Heart right ventricle (tissue), 16 donors: ENCODE data around the gene NF1. TPM values are rescaled to one million over a fixed set of nuclear protein-coding genes. Genes with fewer than 3 reads are reported as not detected.
"Not testable (repeated sequence)": the region's sequence is repeated elsewhere in the genome, so short reads cannot be mapped to it uniquely, and the experiment has no call there.

Experiments
- ATAC-seq, 8 donors: fragments of 200-7000 bp; cut with Tn5 transposase; one replicate each; pipeline ENCODE4 v1.9.1; 2020; ENCODE audit warnings: mild to moderate bottlenecking in 8 of 8, moderate library complexity in 8 of 8, moderate number of reproducible peaks in 1 of 8
- DNase-seq, 2 donors: peaks; one replicate each; pipeline ENCODE4 v3.0.0-alpha.2; 2020
- H3K27ac ChIP-seq, 10 donors: fragments of 200-600 bp; sonication (generic) in 2 of 10; one replicate each; pipeline versions ENCODE4 v1.5.0 to v1.8.0; 2020 to 2022; ENCODE audit warnings: mild to moderate bottlenecking in 3 of 10
- H3K27me3 ChIP-seq, 7 donors: fragments of 200-600 bp; one replicate each; pipeline ENCODE4 v1.8.0; 2021 to 2022; ENCODE audit warnings: mild to moderate bottlenecking in 2 of 7
- H3K36me3 ChIP-seq, 9 donors: fragments of 200-600 bp; sonication (generic) in 1 of 9; one replicate each; pipeline versions ENCODE4 v1.5.0 to v1.8.0; 2020 to 2022; ENCODE audit warnings: mild to moderate bottlenecking in 2 of 9
- H3K4me1 ChIP-seq, 9 donors: fragments of 200-600 bp; sonication (generic) in 1 of 9; one replicate each; pipeline versions ENCODE4 v1.5.0 to v1.8.0; 2020 to 2022; ENCODE audit warnings: mild to moderate bottlenecking in 4 of 9
- H3K4me3 ChIP-seq, 10 donors: fragments of 200-600 bp; sonication (generic) in 2 of 10; one replicate each; pipeline versions ENCODE4 v1.5.0 to v1.8.0; 2020 to 2022; ENCODE audit warnings: mild to moderate bottlenecking in 7 of 10, moderate library complexity in 2 of 10
- H3K9me3 ChIP-seq, 11 donors: fragments of 200-600 bp in 10 of 11; sonication (generic) in 2 of 11; one replicate each; pipeline versions ENCODE4 v1.5.0 to v1.8.0; 2013 to 2022; ENCODE audit warnings: mild to moderate bottlenecking in 2 of 11, control low read depth in 1 of 11, moderate library complexity in 1 of 11
- CTCF ChIP-seq, 9 donors: fragments of 200-600 bp; sonication (generic) in 2 of 9; IDR thresholded peaks; one replicate each; pipeline versions ENCODE4 v1.5.0 to v1.8.0; 2021 to 2022; ENCODE audit warnings: antibody characterized with exemption in 9 of 9, mild to moderate bottlenecking in 5 of 9, moderate library complexity in 1 of 9
- WGBS, 2 donors: extraction: QIAGEN DNeasy Blood & Tissue Kit; methylation state at CpG; one replicate each; pipeline ENCODE4 v1.1.7; 2013; ENCODE audit warnings: inconsistent platforms in 1 of 2; 5-methylcytosine and 5-hydroxymethylcytosine counted together
- intact Hi-C, 10 donors: fragments of 100-400 bp; cut with DNase I; formaldehyde crosslinking; loops; one replicate each; pipeline versions ENCODE4 v1.11.1 to v1.14.2; 2022
- polyA plus RNA-seq, 2 donors: library from polyadenylated mRNA; stranded (reverse); fragments of 200-250 nt; gene quantifications; one replicate each; pipeline ENCODE4 v1.2.3, GENCODE V29; 2013
- total RNA-seq, 10 donors: library from RNA; stranded (reverse); fragmentation: NEBNext Ultra II Directional in 3 of 10; extraction: Animal tissue kit (Norgen Biotek cat#: 25700) in 3 of 10; gene quantifications; one replicate each; pipeline versions ENCODE4 v1.2.1 to v1.2.4, GENCODE V29; 2021 to 2023
- donor health status: Arrhythmogenic right ventricular cardiomyopathy.
- donor health status: ischemic (EF 13 %, LVEDD 7.1; RV severe dilation, severe dysfunction).
- donor health status: healthy with polysubstance abuse.
- donor health status: DM: no; HTN: yes; CAD: no.
- donor health status: DM: no; HTN: no; CAD: no.
- donor health status: ischemic (EF 25% LVEDD 6.9; RV normal size, moderate dysfunction).
- donor health status: ischemic (EF 25% LVEDD 5.7; RV mildly dilated, moderate dysfunction).
- donor health status: healthy.
- donor health status: DM: yes; HTN: yes; CAD: no.
- donor health status: Ischemic cardiomyopathy.
- donor health status: ischemic (EF 35%, LVEDD 5.7; RV mildly dilated, moderate dysfunction).
- donor health status: nonischemic (EF 11% LVEDD 7.7; RV severe dilation, severe dysfunction).
- donor health status: DM: yes; HTN: yes; CAD: no.
- donor health status: PGD.
- donor health status: ischemic (EF 29% LVEDD 5.4; RV normal size, mild dysfunction).
- donor health status: nonischemic (EF 23%, LVEDD 6.1; RV moderate dilation, normal function).

Gene NF1
- total and polyA plus RNA-seq, 12 donors, result 4.2 to 71.0 (median 54.6) TPM

GRCh38 chr17:31175237-31175636 lies 80.5 kb downstream of the NF1 start:
- WGBS, 2 donors, result 77 to 87% methylated on average over 5 of the region's 5 CpGs
- ATAC-seq, result peak in 1 of 8 donors; percentile 53
- TF ChIP-seq CTCF (IDR thresholded peaks at IDR 0.05), result no peak
- Histone ChIP-seq H3K9me3 (no peaks in the 10 kb centered on the region), H3K36me3 (peaks cover 0 to 16% (median 0%) of the 10 kb centered on the region in 9 donors), H3K27me3 (no peaks in the 10 kb centered on the region), H3K4me1 (no peaks in the 10 kb centered on the region), H3K27ac (no peak overlapping the region), H3K4me3 (no peak overlapping the region)
- no peak for DNase-seq
- intact Hi-C loops, result no loop called here

DNA sequence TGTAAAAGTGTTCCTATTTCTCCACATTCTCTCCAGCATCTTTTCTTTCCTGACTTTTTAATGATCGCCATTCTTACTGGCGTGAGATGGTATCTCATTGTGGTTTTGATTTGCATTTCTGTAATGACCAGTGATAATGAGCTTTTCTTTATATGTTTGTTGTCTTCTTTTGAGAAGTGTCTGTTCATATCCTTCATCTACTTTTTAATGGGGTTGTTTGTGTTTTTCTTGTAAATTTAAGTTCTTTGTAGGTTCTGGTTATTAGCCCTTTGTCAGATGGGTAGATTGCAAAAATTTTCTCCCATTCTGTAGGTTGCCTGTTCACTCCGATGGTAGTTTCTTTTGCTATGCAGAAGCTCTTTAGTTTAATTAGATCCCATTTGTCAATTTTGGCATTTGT lies 81.4 kb downstream of the NF1 start:
- intact Hi-C loops, H3K27ac ChIP-seq, H3K36me3 ChIP-seq, H3K9me3 ChIP-seq, DNase-seq, ATAC-seq, H3K27me3 ChIP-seq, H3K4me3 ChIP-seq, H3K4me1 ChIP-seq: not testable (repeated sequence)
- 98% methylated on average over 3 of the region's 3 CpGs for WGBS, 2 donors

DNA sequence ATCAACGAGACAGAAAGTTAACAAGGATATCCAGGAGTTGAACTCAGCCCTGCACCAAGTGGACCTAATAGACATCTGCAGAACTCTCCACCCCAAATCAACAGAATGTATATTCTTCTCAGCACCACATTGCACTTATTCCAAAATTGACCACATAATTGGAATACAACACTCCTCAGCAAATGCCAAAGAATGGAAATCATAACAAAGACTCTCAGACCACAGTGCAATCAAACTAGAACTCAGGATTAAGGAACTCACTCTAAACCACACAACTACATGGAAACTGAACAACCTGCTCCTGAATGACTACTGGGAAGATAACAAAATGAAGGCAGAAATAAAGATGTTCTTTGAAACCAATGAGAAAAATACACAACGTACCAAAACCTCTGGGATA lies 84.2 kb downstream of the NF1 start:
- intact Hi-C loops, DNase-seq, H3K4me3 ChIP-seq, H3K9me3 ChIP-seq, H3K27me3 ChIP-seq, ATAC-seq, H3K27ac ChIP-seq: not testable (repeated sequence)
- Histone ChIP-seq H3K4me1 (peaks cover 0 to 14% (median 5%) of the 10 kb centered on the region in 9 donors), H3K36me3 (peaks cover 0 to 27% (median 18%) of the 10 kb centered on the region in 9 donors)
- WGBS, 2 donors, result 99 to 100% methylated on average over 1 of the region's 2 CpGs

DNA sequence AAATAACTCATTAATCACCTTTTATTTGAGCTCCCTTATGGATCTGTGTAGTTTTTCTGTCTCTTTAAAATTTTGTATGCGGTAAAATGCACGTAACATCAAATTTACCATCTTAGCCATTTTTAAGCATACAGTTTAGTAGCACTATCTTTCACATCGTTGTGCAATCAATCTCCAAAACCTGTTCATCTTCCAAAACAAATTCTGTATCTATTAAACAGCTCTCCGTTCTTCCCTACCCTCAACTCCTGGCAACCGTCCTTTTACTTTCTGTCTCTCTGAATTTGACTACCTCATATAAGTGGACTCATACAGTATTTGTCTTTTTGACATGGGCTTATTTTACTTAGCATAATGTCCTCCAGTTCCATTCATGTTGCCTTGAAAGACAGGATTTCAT lies 100.5 kb downstream of the NF1 start:
- peaks cover 0 to 11% (median 4%) of the 10 kb centered on the region in 9 donors for H3K4me1 ChIP-seq
- no peaks in the 10 kb centered on the region for H3K27me3 ChIP-seq
- intact Hi-C loops, result loop anchor here in 1 of 10 donors (10.0 kb wide), 1 partner anchor 91 kb away; no protein-coding TSS in a partner anchor
- DNase-seq (no peak), ATAC-seq (no peak)
- H3K36me3 ChIP-seq, result peaks cover 0 to 9% (median 0%) of the 10 kb centered on the region in 9 donors
- no peak for TF ChIP-seq CTCF (IDR thresholded peaks at IDR 0.05)
- no peak overlapping the region for H3K4me3 ChIP-seq
- peaks cover 0 to 6% (median 0%) of the 10 kb centered on the region in 11 donors for H3K9me3 ChIP-seq
- WGBS, 2 donors, result 79 to 83% methylated on average over 5 of the region's 5 CpGs
- H3K27ac ChIP-seq, result no peak overlapping the region

- TF ChIP-seq CTCF (IDR thresholded peaks at IDR 0.05), result no peak
- Histone ChIP-seq H3K4me1 (peaks cover 0 to 15% (median 5%) of the 10 kb centered on the region in 9 donors), H3K27me3 (no peaks in the 10 kb centered on the region), H3K36me3 (peaks cover 0 to 24% (median 4%) of the 10 kb centered on the region in 9 donors), H3K27ac (no peak overlapping the region), H3K9me3 (peaks cover 0 to 6% (median 0%) of the 10 kb centered on the region in 11 donors), H3K4me3 (no peak overlapping the region)
- DNase-seq (no peak), ATAC-seq (no peak)
- 95 to 98% methylated on average over 1 of the region's 1 CpG for WGBS, 2 donors
- intact Hi-C loops, result loop anchor here in 1 of 10 donors (10.0 kb wide), 1 partner anchor 93 kb away; no protein-coding TSS in a partner anchor
Observed at GRCh38 chr17:31198026-31198425, 103.2 kb downstream of the NF1 start.

DNA sequence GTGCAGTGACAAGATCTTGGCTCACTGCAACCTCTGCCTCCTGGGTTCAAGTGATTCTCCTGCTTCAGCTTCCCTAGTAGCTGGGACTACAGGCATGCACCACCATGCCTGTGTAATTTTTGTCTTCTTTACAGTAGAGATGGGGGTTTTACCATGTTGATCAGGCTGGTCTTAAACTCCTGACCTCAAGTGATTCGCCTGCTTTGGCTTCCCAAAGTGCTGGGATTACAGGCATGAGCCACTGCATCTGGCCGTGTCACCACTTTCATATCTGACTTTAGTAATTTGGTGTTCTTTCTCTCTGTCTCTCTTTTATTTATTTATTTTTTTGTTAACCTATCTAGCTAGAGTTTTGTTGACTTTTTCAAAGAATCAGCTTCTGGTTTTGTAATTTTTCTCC lies 103.9 kb downstream of the NF1 start:
- WGBS, 2 donors, result 59% methylated on average over 2 of the region's 2 CpGs
- H3K27me3 ChIP-seq, H3K9me3 ChIP-seq, ATAC-seq, H3K4me3 ChIP-seq, H3K27ac ChIP-seq, DNase-seq: not testable (repeated sequence)
- intact Hi-C loops, result loop anchor here in 1 of 10 donors (10.0 kb wide), 1 partner anchor 94 kb away; no protein-coding TSS in a partner anchor
- peaks cover 0 to 29% (median 4%) of the 10 kb centered on the region in 9 donors for H3K36me3 ChIP-seq
- H3K4me1 ChIP-seq, result peaks cover 0 to 19% (median 8%) of the 10 kb centered on the region in 9 donors
